ENCODE data around the gene ARID5B. TPM values are rescaled to one million over a fixed set of nuclear protein-coding genes. Genes with fewer than 3 reads are reported as not detected.

The ARID5B gene
- total RNA-seq, 2 experiments from 2014 or later, result 73.8 to 106 TPM

- DNase-seq, result no peak
- CTCF ChIA-PET, result interaction anchor here (0.6 to 1.5 kb wide), 5 partner anchors 8 to 60 kb away, joined by 3 to 4 read pairs (median 3); no protein-coding TSS in a partner anchor
- Mint-ChIP-seq H3K4me3 (no peak overlapping the region), H3K27me3 (no peaks in the 10 kb centered on the region), H3K4me1 (peaks cover 47% of the 10 kb centered on the region), H3K9me3 (ENCODE audit: low read depth) (no peaks in the 10 kb centered on the region), H3K36me3 (ENCODE audit: low read depth) (peaks cover 81% of the 10 kb centered on the region), H3K27ac (peak overlapping the region; percentile 3)
- peak; percentile 49 for ATAC-seq
- intact Hi-C loops (cut with DNase I, micrococcal nuclease), result no loop called here
- POLR2A ChIA-PET, result no interaction called here
Observed at GRCh38 chr10:61923210-61923949, 21.9 kb downstream of the ARID5B start.

- Mint-ChIP-seq H3K27me3 (no peaks in the 10 kb centered on the region), H3K4me3 (no peak overlapping the region), H3K27ac (no peak overlapping the region), H3K36me3 (ENCODE audit: low read depth) (peaks cover 83% of the 10 kb centered on the region), H3K4me1 (peaks cover 47% of the 10 kb centered on the region), H3K9me3 (ENCODE audit: low read depth) (no peaks in the 10 kb centered on the region)
- no peak for DNase-seq
- ChIA-PET CTCF (interaction anchor here (0.6 to 1.5 kb wide), 4 partner anchors 9 to 60 kb away, joined by 3 to 4 read pairs (median 3); no protein-coding TSS in a partner anchor), POLR2A (no interaction called here)
- no peak for ATAC-seq
- intact Hi-C loops (cut with DNase I, micrococcal nuclease), result no loop called here
Observed at GRCh38 chr10:61923950-61924274, 22.4 kb downstream of the ARID5B start.

- DNase-seq, result no peak
- H3K4me1 Mint-ChIP-seq, result peaks cover 53% of the 10 kb centered on the region
- ChIA-PET CTCF (interaction anchor here (0.8 to 1.2 kb wide), 3 partner anchors 13 to 80 kb away, joined by 3 read pairs; no protein-coding TSS in a partner anchor), POLR2A (no interaction called here)
- H3K27ac Mint-ChIP-seq, result no peak overlapping the region
- peaks cover 82% of the 10 kb centered on the region for H3K36me3 Mint-ChIP-seq (ENCODE audit: low read depth)
- intact Hi-C loops (cut with DNase I, micrococcal nuclease), result loop anchor here in 1 of 2 experiments (2.0 kb wide), 1 partner anchor 23 kb away; no protein-coding TSS in a partner anchor
- no peak overlapping the region for H3K4me3 Mint-ChIP-seq
- H3K27me3 Mint-ChIP-seq, result no peaks in the 10 kb centered on the region
- peaks cover 3% of the 10 kb centered on the region for H3K9me3 Mint-ChIP-seq (ENCODE audit: low read depth)
- no peak for ATAC-seq
Observed at GRCh38 chr10:61929555-61929954, 28.1 kb downstream of the ARID5B start.

DNA sequence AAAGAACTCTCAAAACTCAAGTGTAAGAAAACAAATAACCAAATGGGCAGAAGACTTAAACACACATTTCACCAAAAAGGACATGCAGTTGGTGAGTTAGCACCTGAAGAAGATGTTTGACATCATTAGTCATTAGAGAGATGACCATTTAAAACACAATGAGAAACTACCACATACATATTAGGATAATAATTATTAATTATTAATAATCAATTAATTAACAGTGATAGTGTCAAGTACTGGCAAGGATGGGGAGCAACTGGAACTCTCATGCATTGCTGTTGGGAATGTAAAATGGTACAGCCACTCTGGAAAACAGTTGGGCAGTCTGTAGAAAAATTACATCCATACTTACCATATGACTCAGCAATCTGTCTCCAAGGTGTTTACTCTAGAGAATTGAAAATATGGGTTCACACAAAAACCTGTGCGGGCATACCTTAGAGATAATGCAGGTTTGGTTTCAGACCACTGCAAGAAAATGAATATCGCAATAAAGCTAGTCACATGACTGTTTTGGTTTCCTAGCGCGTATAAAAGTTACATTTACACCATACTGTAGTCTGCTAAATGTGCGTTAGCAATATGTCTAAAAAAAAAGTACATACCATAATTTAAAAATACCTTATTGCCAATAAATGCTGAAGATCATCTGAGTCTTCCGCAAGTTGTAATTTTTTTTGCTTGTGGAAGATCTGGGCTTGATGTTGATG is 30.3 kb downstream of the ARID5B start:
- CTCF ChIA-PET, result interaction anchor here (0.5 to 1.5 kb wide), 3 partner anchors 9 to 51 kb away, joined by 3 read pairs; no protein-coding TSS in a partner anchor
- POLR2A ChIA-PET, result interaction anchor here (0.9 kb wide), 1 partner anchor 28 kb away, joined by 3 read pairs; no protein-coding TSS in a partner anchor
- no peak for ATAC-seq
- H3K9me3 Mint-ChIP-seq (ENCODE audit: low read depth), result peaks cover 3% of the 10 kb centered on the region
- H3K4me3 Mint-ChIP-seq, result no peak overlapping the region
- DNase-seq, result no peak
- intact Hi-C loops (cut with DNase I, micrococcal nuclease), result no loop called here
- no peak overlapping the region for H3K27ac Mint-ChIP-seq
- peaks cover 67% of the 10 kb centered on the region for H3K4me1 Mint-ChIP-seq
- H3K36me3 Mint-ChIP-seq (ENCODE audit: low read depth), result peaks cover 72% of the 10 kb centered on the region
- H3K27me3 Mint-ChIP-seq, result no peaks in the 10 kb centered on the region

DNA sequence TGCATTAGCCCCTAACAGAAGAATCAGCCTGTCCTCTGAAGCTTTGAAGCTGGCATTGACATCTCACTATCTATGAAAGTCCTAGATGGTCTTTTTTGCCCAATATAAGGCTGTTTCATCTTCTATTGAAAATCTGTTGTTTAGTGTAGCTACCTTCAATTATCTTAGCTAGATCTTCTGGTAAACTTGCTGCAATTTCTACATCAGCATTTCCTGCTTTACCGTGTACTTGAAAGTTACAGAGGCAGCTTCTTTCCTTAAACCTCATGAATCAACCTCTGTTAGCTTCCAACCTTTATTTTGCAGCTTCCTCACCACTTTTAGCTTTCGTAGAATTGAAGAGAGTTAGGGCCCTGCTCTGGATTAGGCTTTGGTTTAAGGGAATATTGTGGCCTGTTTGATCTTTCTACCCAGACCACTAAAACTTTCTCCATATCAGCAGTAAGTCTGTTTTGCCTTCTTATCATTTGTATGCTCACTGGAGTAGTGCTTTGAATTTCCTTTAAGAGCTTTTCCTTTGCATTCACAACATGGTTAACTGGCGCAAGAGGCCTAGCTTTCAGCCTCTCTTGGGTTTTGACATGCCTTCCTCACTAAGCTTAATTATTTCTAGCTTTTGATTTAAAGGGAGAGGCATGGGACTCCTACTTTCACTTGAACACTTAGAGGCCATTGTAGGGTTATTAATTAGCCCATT is 32.5 kb downstream of the ARID5B start:
- Mint-ChIP-seq H3K27me3 (no peaks in the 10 kb centered on the region), H3K4me3 (no peak overlapping the region)
- CTCF ChIA-PET, result interaction anchor here (0.8 to 1.6 kb wide), 13 partner anchors 10 to 1696 kb away, joined by 3 to 7 read pairs (median 3); no protein-coding TSS in a partner anchor

GRCh38 chr10:61935077-61935476 is 33.6 kb downstream of the ARID5B start:
- intact Hi-C loops (cut with DNase I, micrococcal nuclease), result no loop called here
- Mint-ChIP-seq H3K27ac (peak overlapping the region; percentile 73), H3K4me3 (no peak overlapping the region), H3K4me1 (peaks cover 90% of the 10 kb centered on the region), H3K27me3 (no peaks in the 10 kb centered on the region), H3K9me3 (ENCODE audit: low read depth) (peaks cover under 1% of the 10 kb centered on the region), H3K36me3 (ENCODE audit: low read depth) (peaks cover 61% of the 10 kb centered on the region)
- ATAC-seq (no peak), DNase-seq (no peak)
- ChIA-PET CTCF (interaction anchor here (1.1 to 1.6 kb wide), 2 partner anchors 9 to 1697 kb away, joined by 4 to 7 read pairs; no protein-coding TSS in a partner anchor), POLR2A (interaction anchor here (0.7 kb wide), 1 partner anchor 116 kb away, joined by 3 read pairs; no protein-coding TSS in a partner anchor)

More for the DNA sequence above, 32.5 kb downstream of the ARID5B start:
- Mint-ChIP-seq H3K4me1 (peaks cover 86% of the 10 kb centered on the region), H3K9me3 (ENCODE audit: low read depth) (peaks cover 3% of the 10 kb centered on the region), H3K27ac (peak overlapping the region; percentile 73), H3K36me3 (ENCODE audit: low read depth) (peaks cover 63% of the 10 kb centered on the region)
- POLR2A ChIA-PET, result interaction anchor here (0.7 to 1.4 kb wide), 5 partner anchors 10 to 121 kb away, joined by 3 to 5 read pairs (median 4); partner anchors contain the start of gene ARID5B
- DNase-seq, result no peak
- ATAC-seq, result no peak
- intact Hi-C loops (cut with DNase I, micrococcal nuclease), result no loop called here

GRCh38 chr10:61936770-61937169 is 35.3 kb downstream of the ARID5B start:
- no peak for ATAC-seq
- no peak overlapping the region for H3K4me3 Mint-ChIP-seq
- intact Hi-C loops (cut with DNase I, micrococcal nuclease), result no loop called here

DNA sequence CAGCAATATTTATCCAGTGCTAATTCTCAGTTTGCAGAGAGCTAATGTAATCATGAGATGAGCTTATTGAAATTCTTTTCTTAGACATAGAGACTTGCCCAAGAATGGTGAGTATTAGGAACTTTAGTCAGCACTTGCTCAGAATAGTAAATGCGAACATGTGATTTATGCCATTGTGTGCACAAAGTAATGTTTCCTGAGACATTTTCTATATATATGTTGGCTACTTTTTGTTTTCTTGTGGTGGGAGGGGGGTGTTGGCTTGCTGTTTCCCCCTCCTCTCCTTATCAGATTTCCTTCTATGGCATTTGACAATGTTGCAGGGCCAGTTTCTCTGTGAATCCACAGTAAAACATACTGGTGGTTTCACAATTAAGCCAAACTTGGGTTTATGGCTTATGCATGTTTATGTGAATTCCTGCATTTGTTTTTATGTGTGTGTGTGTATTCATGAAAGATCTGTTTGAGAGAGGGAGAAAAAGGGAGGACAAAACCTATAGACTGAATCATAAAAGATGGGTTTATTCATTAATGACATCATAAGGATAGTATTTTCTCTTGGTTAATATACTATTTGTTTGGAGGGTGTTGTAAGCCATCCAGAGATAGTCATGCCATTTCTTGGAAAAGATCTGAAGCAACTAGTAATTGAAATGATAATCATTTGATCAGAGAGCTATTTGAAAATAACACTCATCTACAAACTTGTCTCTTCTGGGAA is 36.3 kb downstream of the ARID5B start:
- H3K36me3 Mint-ChIP-seq (ENCODE audit: low read depth), result peaks cover 64% of the 10 kb centered on the region
- POLR2A ChIA-PET, result interaction anchor here (0.7 to 4.1 kb wide), 15 partner anchors 32 to 249 kb away, joined by 3 to 62 read pairs (median 10); partner anchors contain the start of gene ARID5B
- H3K9me3 Mint-ChIP-seq (ENCODE audit: low read depth), result no peaks in the 10 kb centered on the region
- H3K4me3 Mint-ChIP-seq, result peak overlapping the region; percentile 41
- CTCF ChIA-PET, result interaction anchor here (1.0 to 3.0 kb wide), 15 partner anchors 8 to 307 kb away, joined by 3 to 10 read pairs (median 5); no protein-coding TSS in a partner anchor
- peak overlapping the region; percentile 92 for H3K27ac Mint-ChIP-seq
- no peaks in the 10 kb centered on the region for H3K27me3 Mint-ChIP-seq
- H3K4me1 Mint-ChIP-seq, result peaks cover 94% of the 10 kb centered on the region
- no peak for DNase-seq
- peak; percentile 62 for ATAC-seq
- intact Hi-C loops (cut with DNase I, micrococcal nuclease), result loop anchor here (1.0 kb wide), 4 partner anchors 33 to 246 kb away; no protein-coding TSS in a partner anchor

More at GRCh38 chr10:61936770-61937169, 35.3 kb downstream of the ARID5B start:
- CTCF ChIA-PET, result interaction anchor here (1.0 to 3.0 kb wide), 6 partner anchors 9 to 56 kb away, joined by 3 to 10 read pairs (median 8); no protein-coding TSS in a partner anchor
- H3K27ac Mint-ChIP-seq, result peak overlapping the region; percentile 92
- POLR2A ChIA-PET, result interaction anchor here (0.7 to 4.1 kb wide), 4 partner anchors 33 to 116 kb away, joined by 3 to 62 read pairs (median 16); no protein-coding TSS in a partner anchor
- no peaks in the 10 kb centered on the region for H3K27me3 Mint-ChIP-seq
- peaks cover 94% of the 10 kb centered on the region for H3K4me1 Mint-ChIP-seq
- no peak for DNase-seq
- H3K36me3 Mint-ChIP-seq (ENCODE audit: low read depth), result peaks cover 64% of the 10 kb centered on the region
- no peaks in the 10 kb centered on the region for H3K9me3 Mint-ChIP-seq (ENCODE audit: low read depth)

- intact Hi-C loops (cut with DNase I, micrococcal nuclease), result loop anchor here (5.0 kb wide), 4 partner anchors 287 to 412 kb away; no protein-coding TSS in a partner anchor
- ATAC-seq, result no peak
- H3K27me3 Mint-ChIP-seq, result no peaks in the 10 kb centered on the region
- H3K27ac Mint-ChIP-seq, result peak overlapping the region; percentile 92
- no peak for DNase-seq
- peaks cover 96% of the 10 kb centered on the region for H3K4me1 Mint-ChIP-seq
- ChIA-PET POLR2A (interaction anchor here (0.8 to 4.1 kb wide), 9 partner anchors 37 to 249 kb away, joined by 3 to 62 read pairs (median 5); no protein-coding TSS in a partner anchor), CTCF (interaction anchor here (0.6 to 2.1 kb wide), 3 partner anchors 107 to 789 kb away, joined by 3 to 9 read pairs (median 7); no protein-coding TSS in a partner anchor)
- H3K9me3 Mint-ChIP-seq (ENCODE audit: low read depth), result no peaks in the 10 kb centered on the region
- H3K4me3 Mint-ChIP-seq, result peak overlapping the region; percentile 64
- peaks cover 64% of the 10 kb centered on the region for H3K36me3 Mint-ChIP-seq (ENCODE audit: low read depth)
Observed at GRCh38 chr10:61939902-61940301, 38.4 kb downstream of the ARID5B start.

DNA sequence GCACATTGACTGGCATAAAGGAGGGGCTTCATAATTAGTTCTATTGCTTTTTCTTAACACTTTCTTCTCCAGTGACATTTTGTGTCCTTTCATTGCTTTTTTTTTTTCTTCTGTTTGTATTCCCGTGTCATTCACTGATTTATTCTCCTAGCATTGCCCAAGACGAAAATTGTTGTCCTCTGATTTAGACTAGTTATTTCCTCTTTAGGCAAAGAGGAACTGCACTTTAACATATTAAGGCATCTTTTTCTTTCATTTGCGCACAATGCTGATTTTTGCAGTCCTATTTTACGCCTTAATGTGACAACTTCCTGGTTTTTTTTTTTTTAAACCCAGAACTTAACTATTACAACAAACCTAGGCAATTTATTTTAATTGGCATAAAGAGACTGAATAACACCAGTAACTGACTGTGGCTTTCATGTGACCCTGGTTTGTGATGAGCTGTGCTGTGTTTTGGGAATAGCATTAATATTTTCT is 39.7 kb downstream of the ARID5B start:
- H3K27me3 Mint-ChIP-seq, result no peaks in the 10 kb centered on the region
- no peak for ATAC-seq
- peak overlapping the region; percentile 59 for H3K4me3 Mint-ChIP-seq

More for the DNA sequence above, 39.7 kb downstream of the ARID5B start:
- Mint-ChIP-seq H3K9me3 (ENCODE audit: low read depth) (no peaks in the 10 kb centered on the region), H3K36me3 (ENCODE audit: low read depth) (peaks cover 63% of the 10 kb centered on the region), H3K27ac (peak overlapping the region; percentile 98), H3K4me1 (peaks cover 91% of the 10 kb centered on the region)
- POLR2A ChIA-PET, result interaction anchor here (0.8 to 1.0 kb wide), 2 partner anchors 38 to 247 kb away, joined by 3 to 4 read pairs; no protein-coding TSS in a partner anchor
- CTCF ChIA-PET, result interaction anchor here (1.3 kb wide), 1 partner anchor 47 kb away, joined by 5 read pairs; no protein-coding TSS in a partner anchor
- intact Hi-C loops (cut with DNase I, micrococcal nuclease), result loop anchor here (5.0 kb wide), 4 partner anchors 286 to 411 kb away; no protein-coding TSS in a partner anchor
- no peak for DNase-seq

All from activated CD4-positive, alpha-beta T cell treated with anti-CD3 and anti-CD28 coated beads for 36 hours (primary cell).